ENCODE data around the gene RELL1. TPM values are rescaled to one million over a fixed set of nuclear protein-coding genes. Genes with fewer than 3 reads are reported as not detected.

RELL1 gene
- total and polyA plus RNA-seq, 12 donors, result 2.3 to 39.9 (median 26.7) TPM

DNA sequence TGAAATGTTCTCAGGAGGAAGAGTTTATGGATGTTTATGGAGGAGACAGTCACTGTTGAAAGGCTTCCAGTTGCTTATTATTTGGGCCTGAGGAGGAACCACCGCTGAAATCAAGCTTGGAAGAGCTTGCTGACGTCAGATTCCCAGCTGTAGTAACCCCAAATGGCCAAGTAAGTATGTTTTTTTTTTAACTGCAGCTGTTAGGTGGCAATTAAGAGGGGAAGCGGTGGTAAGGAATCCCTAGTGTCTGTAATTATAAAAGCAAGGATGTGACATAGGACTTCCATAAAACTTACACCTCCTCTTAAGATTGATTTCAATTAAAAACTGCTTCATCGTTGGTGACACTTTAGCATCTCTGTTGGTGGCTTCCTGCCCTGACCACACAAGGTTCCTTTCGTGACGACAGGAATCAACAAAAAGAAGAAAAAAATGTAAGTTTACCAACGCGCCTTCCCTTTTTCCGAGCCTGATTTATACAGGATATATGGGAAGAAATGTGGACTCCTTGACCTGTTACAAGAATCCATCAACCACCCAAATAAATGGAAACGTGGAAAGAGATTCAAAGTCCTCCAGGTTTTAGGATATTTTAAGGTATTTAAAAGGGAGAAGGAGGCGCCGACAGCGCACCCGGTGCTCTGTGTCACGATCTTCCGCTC is 884 bp downstream of the RELL1 start:
- H3K4me3 ChIP-seq, result peak overlapping the region; percentile 64 to 99 (median 93)
- intact Hi-C loops (cut with DNase I), result loop anchor here in 8 of 10 donors (2.0 to 10.0 kb wide), 10 partner anchors 18 to 350 kb away; no protein-coding TSS in a partner anchor
- H3K27ac ChIP-seq, result peak overlapping the region; percentile 78 to 99 (median 98)
- no peaks in the 10 kb centered on the region for H3K9me3 ChIP-seq
- ATAC-seq (no peak), DNase-seq (peak in 1 of 2 donors; percentile 41)
- 1 to 2% methylated on average over 16 of the region's 16 CpGs for whole genome bisulfite sequencing, 2 donors
- peaks cover 0 to 47% (median 27%) of the 10 kb centered on the region in 9 donors for H3K4me1 ChIP-seq
- H3K27me3 ChIP-seq, result no peaks in the 10 kb centered on the region
- no peak for TF ChIP-seq CTCF (IDR thresholded peaks at IDR 0.05)
- H3K36me3 ChIP-seq, result peaks cover 0 to under 1% (median 0%) of the 10 kb centered on the region in 9 donors

- no peak for ATAC-seq
- 95 to 99% methylated on average over 2 of the region's 2 CpGs for WGBS, 2 donors
- peaks cover 0 to 4% (median 0%) of the 10 kb centered on the region in 9 donors for H3K36me3 ChIP-seq
- peaks cover 0 to 57% (median 30%) of the 10 kb centered on the region in 9 donors for H3K4me1 ChIP-seq
- H3K4me3 ChIP-seq, result peak overlapping the region in 3 of 10 donors; percentile 93 to 99 (median 98)
- peak overlapping the region in 2 of 10 donors; percentile 98 to 99 for H3K27ac ChIP-seq
- no peaks in the 10 kb centered on the region for H3K9me3 ChIP-seq
- intact Hi-C loops (cut with DNase I), result loop anchor here in 6 of 10 donors (2.0 to 10.0 kb wide), 6 partner anchors 17 to 351 kb away; no protein-coding TSS in a partner anchor
- no peaks in the 10 kb centered on the region for H3K27me3 ChIP-seq
- no peak for DNase-seq
- TF ChIP-seq CTCF (IDR thresholded peaks at IDR 0.05), result no peak
These were observed 2.0 kb downstream of the RELL1 start for GRCh38 chr4:37684154-37684553.

DNA sequence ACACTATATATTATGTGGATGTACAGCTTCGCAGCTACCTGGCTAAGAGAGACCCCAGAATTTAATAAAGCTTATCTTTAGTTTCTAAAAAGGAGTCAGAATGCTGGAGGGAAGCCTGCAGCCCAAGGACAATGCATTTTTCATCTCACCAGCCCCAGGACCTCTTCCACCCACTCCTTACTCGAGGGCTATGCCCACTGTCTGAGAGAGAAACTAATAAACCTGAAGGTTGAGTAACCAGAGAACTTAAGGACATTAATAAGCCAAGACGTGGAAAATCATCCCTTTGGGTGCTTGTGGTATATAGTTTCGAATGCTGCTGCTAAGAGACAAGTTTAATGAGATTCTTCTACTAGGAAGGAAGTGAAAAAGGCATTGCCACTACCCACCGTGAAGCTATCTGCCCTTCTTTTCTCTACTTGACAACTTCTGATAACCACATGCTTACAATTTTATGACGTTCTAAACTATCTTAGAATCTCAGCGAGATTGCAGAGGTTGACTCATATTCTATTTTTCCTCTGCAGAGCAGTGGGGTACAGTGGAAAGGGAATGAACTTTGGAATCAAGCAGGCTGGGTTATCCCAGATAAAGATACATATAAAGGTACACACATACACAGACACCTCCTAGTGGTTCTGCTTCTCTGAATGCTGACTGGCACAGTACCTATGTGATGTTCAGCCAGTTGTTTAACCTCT is 3.3 kb downstream of the RELL1 start:
- DNase-seq (no peak), ATAC-seq (no peak)
- peaks cover 0 to 68% (median 43%) of the 10 kb centered on the region in 9 donors for H3K4me1 ChIP-seq
- H3K36me3 ChIP-seq, result peaks cover 0 to 4% (median 0%) of the 10 kb centered on the region in 9 donors
- no peaks in the 10 kb centered on the region for H3K27me3 ChIP-seq
- no peak overlapping the region for H3K4me3 ChIP-seq
- H3K27ac ChIP-seq, result peak overlapping the region in 2 of 10 donors; percentile 38 to 45
- 57 to 63% methylated on average over 7 of the region's 7 CpGs for WGBS, 2 donors
- H3K9me3 ChIP-seq, result no peaks in the 10 kb centered on the region
- TF ChIP-seq CTCF (IDR thresholded peaks at IDR 0.05), result peak in 2 of 9 donors; percentile 17 to 25
- intact Hi-C loops (cut with DNase I), result loop anchor here in 6 of 10 donors (10.0 kb wide), 5 partner anchors 48 to 352 kb away; no protein-coding TSS in a partner anchor

DNA sequence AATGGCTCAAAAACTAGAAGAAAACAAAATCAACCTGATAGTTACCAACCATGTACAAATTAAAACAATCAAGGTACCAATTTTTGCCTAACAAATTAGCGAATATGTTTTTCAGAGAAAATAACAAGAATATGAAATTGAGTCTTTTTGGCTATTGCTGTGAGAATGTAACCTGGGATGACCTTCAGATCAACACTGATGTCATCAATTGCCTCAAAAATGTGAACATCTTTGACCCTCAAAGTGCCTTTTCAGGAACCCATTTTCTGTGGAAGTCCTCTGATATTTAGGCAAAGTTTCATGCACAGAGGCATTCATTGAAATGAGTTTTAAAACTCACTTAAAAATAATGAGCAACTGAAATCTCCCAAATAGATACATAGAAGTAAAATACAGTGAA is 6.1 kb downstream of the RELL1 start:
- WGBS, 2 donors, result 95 to 100% methylated on average over 1 of the region's 1 CpG
- no peak for DNase-seq
- Histone ChIP-seq H3K27me3 (no peaks in the 10 kb centered on the region), H3K36me3 (peaks cover 0 to 4% (median 0%) of the 10 kb centered on the region in 9 donors), H3K4me1 (peaks cover 0 to 82% (median 51%) of the 10 kb centered on the region in 9 donors), H3K27ac (no peak overlapping the region), H3K9me3 (no peaks in the 10 kb centered on the region), H3K4me3 (no peak overlapping the region)
- TF ChIP-seq CTCF (IDR thresholded peaks at IDR 0.05), result no peak
- intact Hi-C loops (cut with DNase I), result loop anchor here in 6 of 10 donors (10.0 kb wide), 5 partner anchors 45 to 355 kb away; no protein-coding TSS in a partner anchor
- ATAC-seq, result no peak
